Endothelial cell of umbilical vein (primary cell): ENCODE measurements around the gene AKAP13. TPM values are rescaled to one million over a fixed set of nuclear protein-coding genes. Genes with fewer than 3 reads are reported as not detected.
A peak's percentile ranks its signal among the peaks of the same experiment; 100 is the strongest.

Experiments used
- BruUV-seq: library from RNA; stranded (reverse); fragments of 400-500 nt; replicated peaks from 2 replicates; lab custom pipeline; 2021; lab: Mats Ljungman, UMichigan
- CTCF ChIA-PET: fragments of 300-600, 350-600 bp; sonication (Branson Sonifier 250); formaldehyde crosslinking; loops from one replicate; lab custom pipeline; 2021; ENCODE audit warnings: antibody characterized with exemption, inconsistent platforms; lab: Charles Lee
- POLR2A ChIA-PET: fragments of 300-600, 350-600 bp; sonication (Branson Sonifier 250); formaldehyde crosslinking; loops from one replicate; lab custom pipeline; 2021; ENCODE audit warnings: antibody characterized with exemption, inconsistent platforms; lab: Charles Lee
- DNase-seq: peaks from one replicate; pipeline ENCODE4 v3.0.0-alpha.2; 2011; ENCODE audit warnings: low read depth, low spot score
- FAIRE-seq: peaks from 2 replicates; lab custom pipeline; 2011; peaks lifted over from hg19 to GRCh38; lab: Jason Lieb, UNC
- H2AFZ ChIP-seq: 2 replicates; pipeline ENCODE4 v1.6.0; 2012; ENCODE audit warnings: low read depth, low read length, control low read depth, inconsistent platforms
- H3K27ac ChIP-seq: 2 replicates; pipeline ENCODE4 v1.5.1; 2011; ENCODE audit warnings: low read depth, mild to moderate bottlenecking, control low read depth, low read length, moderate library complexity; ENCODE audit not compliant: insufficient read depth
- H3K27me3 ChIP-seq, 2 experiments: 2 replicates each; pipeline versions ENCODE4 v1.6.0 to v1.6.1; 2011; ENCODE audit warnings: low read length in 2 of 2, mixed read lengths in 1 of 2; ENCODE audit not compliant: control insufficient read depth in 2 of 2, insufficient read depth in 2 of 2
- H3K36me3 ChIP-seq, 2 experiments: 2 replicates in 1 of 2; 3 replicates in 1 of 2; pipeline ENCODE4 v1.5.1; 2011; ENCODE audit warnings: low read length in 2 of 2, mild to moderate bottlenecking in 1 of 2, moderate library complexity in 1 of 2; ENCODE audit not compliant: control insufficient read depth in 2 of 2, insufficient read depth in 2 of 2; ENCODE audit errors: extremely low read depth in 1 of 2
- H3K4me1 ChIP-seq: 3 replicates; pipeline ENCODE4 v1.5.1; 2011; ENCODE audit warnings: mild to moderate bottlenecking, low read length; ENCODE audit not compliant: control insufficient read depth, insufficient read depth; ENCODE audit errors: extremely low read depth
- H3K4me2 ChIP-seq: 2 replicates; pipeline ENCODE4 v1.6.1; 2011; ENCODE audit warnings: low read length, control low read depth, mixed read lengths; ENCODE audit not compliant: insufficient read depth
- H3K4me3 ChIP-seq, 3 experiments: fragments of 200-600 bp in 1 of 3; sonication (generic), shearing (Covaris generic) in 1 of 3; replicated peaks in 1 of 3; 2 replicates each; pipeline ENCODE4 v1.5.1; 2011 to 2016; ENCODE audit warnings: control low read depth in 3 of 3, low read length in 3 of 3, mild to moderate bottlenecking in 2 of 3, inconsistent platforms in 1 of 3, low read depth in 1 of 3, moderate library complexity in 1 of 3; ENCODE audit not compliant: insufficient read depth in 1 of 3
- H3K79me2 ChIP-seq: 2 replicates; pipeline ENCODE4 v1.6.0; 2012; ENCODE audit warnings: low read length, inconsistent platforms; ENCODE audit not compliant: control insufficient read depth, insufficient read depth
- H3K9ac ChIP-seq: replicated peaks from 2 replicates; pipeline ENCODE3; 2011; ENCODE audit warnings: low read length, control low read depth; ENCODE audit not compliant: insufficient read depth; ENCODE audit errors: extremely low read depth
- H3K9me1 ChIP-seq: replicated peaks from 3 replicates; pipeline ENCODE4 v1.6.0; 2011; ENCODE audit warnings: mild to moderate bottlenecking, low read length; ENCODE audit not compliant: control insufficient read depth, insufficient read depth; ENCODE audit errors: extremely low read depth
- H3K9me3 ChIP-seq: replicated peaks from 2 replicates; pipeline ENCODE4 v1.5.1; 2012; ENCODE audit warnings: low read length, inconsistent platforms; ENCODE audit not compliant: control insufficient read depth, insufficient read depth
- H4K20me1 ChIP-seq: replicated peaks from 2 replicates; pipeline ENCODE3; 2011; ENCODE audit warnings: mild to moderate bottlenecking, low read length; ENCODE audit not compliant: control insufficient read depth, insufficient read depth; ENCODE audit errors: extremely low read depth
- EZH2 ChIP-seq: IDR thresholded peaks from 2 replicates; pipeline ENCODE4 v1.6.1; 2012; ENCODE audit warnings: borderline replicate concordance, low read depth, mild to moderate bottlenecking, moderate library complexity, low read length, inconsistent platforms; ENCODE audit not compliant: severe bottlenecking
- FOS ChIP-seq: IDR thresholded peaks from 2 replicates; pipeline ENCODE4 v1.6.1; 2011; ENCODE audit warnings: mild to moderate bottlenecking, low read length, moderate library complexity, borderline replicate concordance; ENCODE audit not compliant: insufficient read depth
- GATA2 ChIP-seq: IDR thresholded peaks from 2 replicates; pipeline ENCODE4 v1.7.0; 2011; ENCODE audit warnings: low read depth, mild to moderate bottlenecking, moderate library complexity, mixed read lengths, low read length; ENCODE audit not compliant: insufficient read length, insufficient read depth
- JUN ChIP-seq: IDR thresholded peaks from 2 replicates; pipeline ENCODE4 v1.6.1; 2011; ENCODE audit warnings: borderline replicate concordance, low read depth; ENCODE audit not compliant: insufficient read length, insufficient read depth
- MYC ChIP-seq: IDR thresholded peaks from one replicate; pipeline ENCODE4 v1.6.1; 2011; ENCODE audit warnings: mild to moderate bottlenecking, low read depth, low read length
- POLR2A ChIP-seq: IDR thresholded peaks from 2 replicates; pipeline ENCODE4 v1.6.1; 2012; ENCODE audit warnings: low read depth, mild to moderate bottlenecking, control low read depth, low read length
- POLR2AphosphoS5 ChIP-seq: IDR thresholded peaks from 2 replicates; pipeline ENCODE4 v1.6.1; 2012; ENCODE audit warnings: low read depth, mild to moderate bottlenecking, control low read depth, low read length, moderate library complexity; ENCODE audit not compliant: insufficient read depth
- dilution Hi-C: fragments of 300-500 bp; cut with MboI; formaldehyde crosslinking; loops from one replicate; pipeline ENCODE4 v1.15.0; 2019; ENCODE audit warnings: low sequenced_read_pairs; ENCODE audit not compliant: extremely low pct_ligation_motif_present
- intact Hi-C: fragments of 100-400 bp; cut with micrococcal nuclease; formaldehyde crosslinking; loops from one replicate; pipeline ENCODE4 v1.10.0; 2022
- polyA plus RNA-seq, 4 experiments: library from polyadenylated mRNA; depleted of rRNA in 3 of 4; stranded (reverse) in 3 of 4; unstranded in 1 of 4; fragments of >200 nt; gene quantifications; 2 replicates each; pipeline versions ENCODE4 v1.2.1 to v1.2.3, GENCODE V29; 2011 to 2012; ENCODE audit warnings: missing spikeins in 1 of 4
- total RNA-seq: library from RNA; stranded (reverse); gene quantifications from 2 replicates; pipeline ENCODE4 v1.2.3, GENCODE V29; 2021
- TF ChIP-seq, protein P1 (sequence below), 2 donors: IDR thresholded peaks; 1 replicate in 1 of 2; 2 replicates in 1 of 2; pipeline ENCODE4 v1.5.1; 2011; ENCODE audit warnings: low read length in 2 of 2, mild to moderate bottlenecking in 2 of 2, moderate library complexity in 2 of 2, control low read depth in 1 of 2, inconsistent platforms in 1 of 2, low read depth in 1 of 2; ENCODE audit not compliant: insufficient read depth in 1 of 2; ENCODE audit errors: extremely low read depth in 1 of 2
- TF ChIP-seq, protein P2 (sequence below): IDR thresholded peaks from 2 replicates; pipeline ENCODE4 v1.6.1; 2011; ENCODE audit not compliant: insufficient read depth, insufficient read length

AKAP13 gene
- total and polyA plus RNA-seq, 2 donors (not counting 3 experiments of a cell fraction or from before 2014, with no cell fraction given): 22.8 to 87.8 TPM

- BruUV-seq: no TSS peak
- TF ChIP-seq POLR2A (no peak), JUN (no peak), EZH2 (no peak), MYC (no peak), GATA2 (no peak), POLR2AphosphoS5 (no peak), FOS (no peak)
- TF ChIP-seq, protein P1, sequence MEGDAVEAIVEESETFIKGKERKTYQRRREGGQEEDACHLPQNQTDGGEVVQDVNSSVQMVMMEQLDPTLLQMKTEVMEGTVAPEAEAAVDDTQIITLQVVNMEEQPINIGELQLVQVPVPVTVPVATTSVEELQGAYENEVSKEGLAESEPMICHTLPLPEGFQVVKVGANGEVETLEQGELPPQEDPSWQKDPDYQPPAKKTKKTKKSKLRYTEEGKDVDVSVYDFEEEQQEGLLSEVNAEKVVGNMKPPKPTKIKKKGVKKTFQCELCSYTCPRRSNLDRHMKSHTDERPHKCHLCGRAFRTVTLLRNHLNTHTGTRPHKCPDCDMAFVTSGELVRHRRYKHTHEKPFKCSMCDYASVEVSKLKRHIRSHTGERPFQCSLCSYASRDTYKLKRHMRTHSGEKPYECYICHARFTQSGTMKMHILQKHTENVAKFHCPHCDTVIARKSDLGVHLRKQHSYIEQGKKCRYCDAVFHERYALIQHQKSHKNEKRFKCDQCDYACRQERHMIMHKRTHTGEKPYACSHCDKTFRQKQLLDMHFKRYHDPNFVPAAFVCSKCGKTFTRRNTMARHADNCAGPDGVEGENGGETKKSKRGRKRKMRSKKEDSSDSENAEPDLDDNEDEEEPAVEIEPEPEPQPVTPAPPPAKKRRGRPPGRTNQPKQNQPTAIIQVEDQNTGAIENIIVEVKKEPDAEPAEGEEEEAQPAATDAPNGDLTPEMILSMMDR (IDR thresholded peaks at IDR 0.05; ENCODE audit: extremely low read depth in 1 of 2, insufficient read depth in 1 of 2, low read depth in 1 of 2, low read length in 2 of 2): no peak
- TF ChIP-seq, protein P2, sequence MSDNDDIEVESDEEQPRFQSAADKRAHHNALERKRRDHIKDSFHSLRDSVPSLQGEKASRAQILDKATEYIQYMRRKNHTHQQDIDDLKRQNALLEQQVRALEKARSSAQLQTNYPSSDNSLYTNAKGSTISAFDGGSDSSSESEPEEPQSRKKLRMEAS: no peak
- ChIA-PET CTCF (interaction anchor here (0.9 to 2.5 kb wide), 8 partner anchors 10 to 276 kb away, joined by 3 to 23 read pairs (median 6); no protein-coding TSS in a partner anchor), POLR2A (interaction anchor here (1.5 kb wide), 1 partner anchor 24 kb away, joined by 5 read pairs; no protein-coding TSS in a partner anchor)
- Histone ChIP-seq H3K9me1 (no peaks in the 10 kb centered on the region), H3K79me2 (peaks cover 15% of the 10 kb centered on the region), H3K36me3 (peaks cover 2 to 3% of the 10 kb centered on the region in 2 experiments), H3K4me2 (peak overlapping the region; percentile 99), H3K4me3 (no peak overlapping the region), H3K9me3 (no peaks in the 10 kb centered on the region), H3K9ac (peak overlapping the region; percentile 84), H3K27ac (peak overlapping the region; percentile 98), H3K27me3 (no peaks in the 10 kb centered on the region), H2AFZ (no peak overlapping the region), H3K4me1 (peaks cover 28% of the 10 kb centered on the region), H4K20me1 (no peaks in the 10 kb centered on the region)
- dilution Hi-C loops: no loop called here
- peak; percentile 37 for FAIRE-seq
- intact Hi-C loops: loop anchor here (1.0 kb wide), 1 partner anchor 24 kb away; no protein-coding TSS in a partner anchor
- DNase-seq: peak; percentile 22
Measured at GRCh38 chr15:85606738-85607137, 226.3 kb downstream of the AKAP13 start.
